Stimulated activated CD8-positive, alpha-beta memory T cell treated with anti-CD3 and anti-CD28 coated beads, Interleukin-12 subunit alpha, Interleukin-12 subunit beta, amount 100 ng/mL, for 4 hours (primary cell): Measurements from ENCODE around the gene PIGP.
"Not testable (repeated sequence)": the region's sequence is repeated elsewhere in the genome, so short reads cannot be mapped to it uniquely, and the experiment has no call there.

Experiments used
- DNase-seq: peaks from one replicate; pipeline ENCODE4 v3.0.0-alpha.2; 2020; ENCODE audit warnings: low read depth

The PIGP gene

DNA sequence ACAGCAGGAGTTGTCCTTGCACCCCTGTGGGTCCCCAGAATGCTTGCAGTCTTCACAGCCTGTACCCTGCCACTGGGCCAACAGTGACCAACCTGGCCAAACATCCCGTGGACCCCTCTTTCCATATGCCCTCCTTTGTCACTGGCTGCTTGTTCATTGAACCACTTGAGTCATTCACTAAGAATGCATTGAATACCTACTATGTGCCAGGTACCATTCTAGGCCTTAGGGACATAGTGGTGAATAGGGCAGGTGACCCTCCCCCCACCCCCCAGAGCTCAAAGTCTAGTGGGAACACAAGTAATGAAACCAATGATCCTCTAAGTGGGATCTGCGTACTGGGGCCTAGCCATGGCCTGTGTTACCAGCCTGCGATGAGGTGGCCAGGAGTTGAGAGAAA lies 28.2 kb downstream of the PIGP start:
- DNase-seq: no peak

DNA sequence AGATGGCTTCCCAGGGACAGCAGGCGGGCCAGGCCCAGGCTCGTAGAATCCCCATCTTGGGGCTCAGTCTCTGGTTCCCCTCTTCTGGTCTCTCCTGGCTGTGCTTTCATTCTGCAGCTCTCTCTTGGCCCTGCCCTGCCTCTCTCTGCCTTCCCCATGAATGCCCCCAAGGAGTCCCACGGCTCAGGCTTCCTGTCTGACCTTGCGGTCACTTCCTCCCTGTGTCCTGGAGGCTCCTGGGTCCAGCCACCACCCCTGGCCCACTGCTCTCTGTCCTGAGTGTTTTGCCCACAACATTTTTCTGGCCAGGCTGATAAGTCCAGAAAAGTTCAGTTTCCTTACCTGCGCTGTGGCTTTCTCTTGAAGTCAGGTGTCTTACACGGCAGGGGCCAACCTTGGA lies 29.1 kb downstream of the PIGP start:
- no peak for DNase-seq

DNA sequence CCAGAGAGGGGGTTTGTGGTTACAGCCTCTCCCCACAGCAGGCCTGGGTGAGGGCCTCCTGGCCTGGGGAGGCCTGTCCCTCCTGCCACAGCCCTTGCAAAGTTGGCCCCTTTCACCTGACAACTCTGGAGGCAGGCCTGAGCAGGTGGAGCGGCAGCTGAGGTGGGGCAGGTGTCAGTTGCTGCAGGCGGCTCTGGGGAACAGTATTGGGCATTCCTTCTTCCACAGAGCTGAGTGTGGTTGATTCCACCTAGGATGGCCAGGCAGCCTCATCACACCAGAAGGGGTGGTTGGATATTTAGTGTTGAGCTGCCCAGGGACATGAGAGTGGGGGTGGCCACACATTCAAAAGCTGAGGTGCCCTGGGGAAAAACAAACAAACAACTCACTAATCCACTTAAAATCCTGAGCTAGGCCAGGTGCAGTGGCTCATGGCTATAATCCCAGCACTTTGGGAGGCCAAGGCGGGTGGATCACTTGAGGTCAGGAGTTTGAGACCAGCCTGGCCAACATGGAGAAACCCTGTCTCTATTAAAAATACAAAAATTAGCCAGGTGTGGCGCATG lies 31.1 kb downstream of the PIGP start:
- no peak for DNase-seq

- DNase-seq: no peak
Observed at GRCh38 chr21:37040212-37040611, 32.7 kb downstream of the PIGP start.

DNA sequence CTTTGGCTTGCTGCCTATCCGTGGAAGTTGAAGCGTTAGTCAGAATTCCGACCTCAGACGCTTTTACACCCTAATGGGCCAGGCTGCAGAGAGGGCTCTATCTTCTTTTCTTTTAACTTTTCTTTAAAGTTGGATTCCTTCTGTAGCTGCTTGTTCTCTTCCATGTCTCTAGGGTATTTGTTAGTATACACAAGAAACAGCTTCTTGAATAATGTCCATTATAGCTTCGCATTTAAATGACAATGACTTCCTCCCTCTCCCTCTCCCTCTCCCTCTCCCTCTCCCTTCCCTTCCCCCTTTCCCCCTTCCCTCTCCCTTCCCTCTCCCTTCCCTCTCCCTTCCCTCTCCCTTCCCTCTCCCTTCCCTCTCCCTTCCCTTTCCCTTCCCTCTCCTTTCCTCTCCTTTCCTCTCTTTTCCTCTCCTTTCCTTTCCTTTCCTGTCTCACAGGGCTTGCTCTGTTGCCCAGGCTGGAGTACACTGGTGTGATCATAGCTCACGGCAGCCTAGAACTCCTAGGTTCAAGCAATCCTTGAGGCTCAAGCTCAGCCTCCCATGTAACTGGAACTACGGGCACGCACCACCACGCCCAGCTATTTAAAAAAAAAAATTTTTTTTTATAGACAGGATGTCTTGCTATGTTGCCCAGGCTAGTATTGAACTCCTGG lies 33.3 kb downstream of the PIGP start:
- no peak for DNase-seq

- DNase-seq: no peak
Observed at GRCh38 chr21:37036177-37036576, 36.7 kb downstream of the PIGP start.

- DNase-seq: not testable (repeated sequence)
Observed at GRCh38 chr21:37034394-37034793, 38.5 kb downstream of the PIGP start.

- DNase-seq: no peak
Observed at GRCh38 chr21:37032877-37033471, 39.9 kb downstream of the PIGP start.

GRCh38 chr21:37032293-37032692 lies 40.6 kb downstream of the PIGP start:
- no peak for DNase-seq

GRCh38 chr21:37030864-37031263 lies 42.0 kb downstream of the PIGP start:
- no peak for DNase-seq

- no peak for DNase-seq
Observed at GRCh38 chr21:37028570-37028969, 44.3 kb downstream of the PIGP start.

GRCh38 chr21:37026499-37026898 lies 46.4 kb downstream of the PIGP start:
- DNase-seq: no peak

GRCh38 chr21:37017951-37018679 lies 54.8 kb downstream of the PIGP start:
- DNase-seq: no peak
